Right atrium auricular region (tissue), 2 donors: ENCODE data around the gene VIPR2. TPM values are rescaled to one million over a fixed set of nuclear protein-coding genes. Genes with fewer than 3 reads are reported as not detected.
A peak's percentile ranks its signal among the peaks of the same experiment; 100 is the strongest.
"Not testable (repeated sequence)": the region's sequence is repeated elsewhere in the genome, so short reads cannot be mapped to it uniquely, and the experiment has no call there.

Experiments used
- DNase-seq: peaks from one replicate; pipeline ENCODE4 v3.0.0-alpha.2; 2019; ENCODE audit warnings: low spot score
- H3K27ac ChIP-seq, 2 donors: fragments of 200-600 bp; sonication (generic); 1 replicate in 1 of 2; 2 replicates in 1 of 2; pipeline ENCODE4 v1.5.1; 2016 to 2019
- H3K27me3 ChIP-seq, 2 donors: fragments of 200-600 bp; sonication (generic); one replicate each; pipeline versions ENCODE4 v1.5.1 to v1.6.0; 2017 to 2019
- H3K36me3 ChIP-seq: fragments of 200-600 bp; sonication (generic); one replicate; pipeline ENCODE4 v1.5.1; 2016
- H3K4me1 ChIP-seq, 2 donors: fragments of 200-600 bp; sonication (generic); one replicate each; pipeline versions ENCODE4 v1.5.1 to v1.6.0; 2017 to 2019
- H3K4me3 ChIP-seq, 2 donors: fragments of 200-600 bp; sonication (generic); 1 replicate in 1 of 2; 2 replicates in 1 of 2; pipeline ENCODE4 v1.5.1; 2017 to 2019; ENCODE audit warnings: mild to moderate bottlenecking in 1 of 2, moderate library complexity in 1 of 2
- H3K9me3 ChIP-seq, 2 donors: fragments of 200-600 bp; sonication (generic); one replicate each; pipeline ENCODE4 v1.5.1; 2019
- CTCF ChIP-seq, 2 donors: fragments of 200-600 bp; sonication (generic); IDR thresholded peaks; one replicate each; pipeline ENCODE4 v1.5.1; 2019; ENCODE audit warnings: antibody characterized with exemption in 2 of 2
- total RNA-seq, 2 donors: library from RNA; depleted of rRNA; stranded (reverse); fragments of >200 nt; gene quantifications; one replicate each; pipeline ENCODE4 v1.1.0, GENCODE V29; 2016

The VIPR2 gene
- total RNA-seq, 2 donors from 2014 or later, result 3.8 to 13.4 TPM

- Histone ChIP-seq H3K27me3 (no peaks in the 10 kb centered on the region), H3K4me3 (no peak overlapping the region), H3K36me3 (peaks cover 3% of the 10 kb centered on the region), H3K27ac (peak overlapping the region; percentile 73 to 77), H3K9me3 (no peaks in the 10 kb centered on the region), H3K4me1 (peaks cover 0 to 35% of the 10 kb centered on the region in 2 donors)
- no peak for TF ChIP-seq CTCF (IDR thresholded peaks at IDR 0.05)
- DNase-seq, result no peak
Observed at GRCh38 chr7:159105066-159105780, 39.4 kb downstream of the VIPR2 start.

- H3K4me3 ChIP-seq, result no peak overlapping the region
- no peaks in the 10 kb centered on the region for H3K9me3 ChIP-seq
- no peak for DNase-seq
- TF ChIP-seq CTCF (IDR thresholded peaks at IDR 0.05), result no peak
- H3K27ac ChIP-seq, result peak overlapping the region; percentile 73 to 77
- peaks cover 0 to 38% of the 10 kb centered on the region in 2 donors for H3K4me1 ChIP-seq
- H3K36me3 ChIP-seq, result peaks cover 3% of the 10 kb centered on the region
- H3K27me3 ChIP-seq, result no peaks in the 10 kb centered on the region
Observed at GRCh38 chr7:159104188-159104920, 40.3 kb downstream of the VIPR2 start.

GRCh38 chr7:159103382-159104187, 41.1 kb downstream of the VIPR2 start:
- TF ChIP-seq CTCF (IDR thresholded peaks at IDR 0.05), result no peak
- no peaks in the 10 kb centered on the region for H3K27me3 ChIP-seq
- no peak for DNase-seq
- peaks cover 0 to 40% of the 10 kb centered on the region in 2 donors for H3K4me1 ChIP-seq
- no peaks in the 10 kb centered on the region for H3K9me3 ChIP-seq
- H3K27ac ChIP-seq, result peak overlapping the region; percentile 73 to 77
- no peak overlapping the region for H3K4me3 ChIP-seq
- H3K36me3 ChIP-seq, result peaks cover 3% of the 10 kb centered on the region

GRCh38 chr7:159102681-159103381, 41.8 kb downstream of the VIPR2 start:
- no peak for TF ChIP-seq CTCF (IDR thresholded peaks at IDR 0.05)
- Histone ChIP-seq H3K27ac (peak overlapping the region; percentile 73 to 77), H3K27me3 (no peaks in the 10 kb centered on the region), H3K36me3 (peaks cover 3% of the 10 kb centered on the region), H3K4me1 (peaks cover 0 to 45% of the 10 kb centered on the region in 2 donors), H3K4me3 (no peak overlapping the region), H3K9me3 (no peaks in the 10 kb centered on the region)
- no peak for DNase-seq

- H3K36me3 ChIP-seq, H3K27ac ChIP-seq, DNase-seq, H3K4me3 ChIP-seq, H3K27me3 ChIP-seq, H3K9me3 ChIP-seq: not testable (repeated sequence)
- H3K4me1 ChIP-seq, result peaks cover 0 to 55% of the 10 kb centered on the region in 2 donors
Observed at GRCh38 chr7:159101661-159102091, 43.0 kb downstream of the VIPR2 start.

- H3K27ac ChIP-seq, H3K9me3 ChIP-seq, H3K36me3 ChIP-seq, H3K4me3 ChIP-seq, H3K27me3 ChIP-seq: not testable (repeated sequence)
- DNase-seq, result peak; percentile 48
- H3K4me1 ChIP-seq, result peaks cover 0 to 59% of the 10 kb centered on the region in 2 donors
Observed at GRCh38 chr7:159101083-159101395, 43.6 kb downstream of the VIPR2 start.

- H3K27me3 ChIP-seq, H3K9me3 ChIP-seq, H3K4me3 ChIP-seq, H3K36me3 ChIP-seq: not testable (repeated sequence)
- peak; percentile 56 for DNase-seq
- Histone ChIP-seq H3K4me1 (peaks cover 0 to 63% of the 10 kb centered on the region in 2 donors), H3K27ac (peak overlapping the region; percentile 89 to 96)
Observed at GRCh38 chr7:159100281-159101082, 44.2 kb downstream of the VIPR2 start.
